Erythroblast (primary cell): Measurements from ENCODE around the gene CSF3R.

ENCODE experiments used
- GATA1 ChIP-seq: IDR thresholded peaks from 2 replicates; pipeline ENCODE4 v1.6.1; 2011; ENCODE audit warnings: low read depth, mild to moderate bottlenecking, control low read depth, low read length, moderate library complexity
- POLR2A ChIP-seq: IDR thresholded peaks from 2 replicates; pipeline ENCODE4 v1.6.1; 2011; ENCODE audit warnings: mild to moderate bottlenecking, low read length

- TF ChIP-seq POLR2A (no peak), GATA1 (no peak)
Measured at GRCh38 chr1:36440646-36441045, 42.1 kb downstream of the CSF3R start.
